ENCODE results near the gene INPP5A.

DNA sequence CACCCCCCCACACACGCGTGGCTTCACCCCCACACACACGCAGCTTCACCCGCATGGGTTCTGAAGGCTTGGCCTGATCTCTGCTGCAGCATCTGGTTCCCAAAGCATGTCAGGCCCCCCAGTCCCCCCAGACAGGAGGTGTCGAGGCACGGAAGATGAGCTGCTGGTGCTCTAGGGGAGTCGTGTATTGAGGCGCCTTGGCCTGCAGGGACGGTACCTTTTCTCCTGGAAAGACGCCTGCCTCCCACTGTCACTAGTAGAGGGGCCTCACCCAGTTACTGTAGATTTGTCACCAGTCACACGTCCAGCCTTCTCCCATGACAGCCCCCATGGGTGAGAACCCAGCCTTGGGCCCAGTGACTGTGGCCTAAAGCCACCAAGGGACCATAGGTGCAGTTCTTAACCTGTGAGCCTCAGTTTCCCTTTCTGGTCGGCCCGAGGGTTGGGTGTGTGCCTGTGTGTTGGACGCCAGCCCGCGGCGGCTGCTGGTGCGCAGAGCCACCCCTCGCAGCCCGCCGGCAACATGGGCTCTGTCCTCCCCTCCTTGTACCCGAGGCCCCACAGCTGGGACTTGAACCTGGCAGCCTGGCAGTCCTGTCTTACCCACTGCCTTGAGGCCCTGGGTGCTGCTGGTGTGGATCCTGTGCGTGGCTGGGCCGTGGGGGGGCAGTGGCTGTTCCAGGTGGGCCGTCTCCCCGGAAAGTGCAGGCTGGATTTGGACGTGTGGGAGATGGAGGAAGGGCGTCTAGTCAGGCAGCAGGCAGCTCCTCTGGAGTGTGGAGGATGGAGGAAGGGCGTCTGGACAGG, 166.6 kb downstream of the INPP5A start:
- no peak for TF ChIP-seq POLR2A (IDR thresholded peaks at IDR 0.05)
- TF ChIP-seq, protein P1, sequence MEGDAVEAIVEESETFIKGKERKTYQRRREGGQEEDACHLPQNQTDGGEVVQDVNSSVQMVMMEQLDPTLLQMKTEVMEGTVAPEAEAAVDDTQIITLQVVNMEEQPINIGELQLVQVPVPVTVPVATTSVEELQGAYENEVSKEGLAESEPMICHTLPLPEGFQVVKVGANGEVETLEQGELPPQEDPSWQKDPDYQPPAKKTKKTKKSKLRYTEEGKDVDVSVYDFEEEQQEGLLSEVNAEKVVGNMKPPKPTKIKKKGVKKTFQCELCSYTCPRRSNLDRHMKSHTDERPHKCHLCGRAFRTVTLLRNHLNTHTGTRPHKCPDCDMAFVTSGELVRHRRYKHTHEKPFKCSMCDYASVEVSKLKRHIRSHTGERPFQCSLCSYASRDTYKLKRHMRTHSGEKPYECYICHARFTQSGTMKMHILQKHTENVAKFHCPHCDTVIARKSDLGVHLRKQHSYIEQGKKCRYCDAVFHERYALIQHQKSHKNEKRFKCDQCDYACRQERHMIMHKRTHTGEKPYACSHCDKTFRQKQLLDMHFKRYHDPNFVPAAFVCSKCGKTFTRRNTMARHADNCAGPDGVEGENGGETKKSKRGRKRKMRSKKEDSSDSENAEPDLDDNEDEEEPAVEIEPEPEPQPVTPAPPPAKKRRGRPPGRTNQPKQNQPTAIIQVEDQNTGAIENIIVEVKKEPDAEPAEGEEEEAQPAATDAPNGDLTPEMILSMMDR (IDR thresholded peaks at IDR 0.05) = no peak
